Right lobe of liver (tissue), 4 donors: ENCODE measurements around the gene RNFT1.
"Not testable (repeated sequence)": the region's sequence is repeated elsewhere in the genome, so short reads cannot be mapped to it uniquely, and the experiment has no call there.

Experiments used
- CTCF ChIP-seq, 4 donors: fragments of 200-600 bp in 3 of 4; fragments of 450-650 bp in 1 of 4; IDR thresholded peaks; one replicate each; pipeline versions ENCODE4 v1.5.1 to v1.8.0; 2016 to 2022; ENCODE audit warnings: antibody characterized with exemption in 4 of 4, mild to moderate bottlenecking in 2 of 4
- POLR2A ChIP-seq: fragments of 450-650 bp; IDR thresholded peaks from one replicate; pipeline ENCODE4 v1.6.1; 2017; ENCODE audit warnings: antibody characterized with exemption, mild to moderate bottlenecking
- donor health status: DM: no; HTN: no; CAD: no.
- donor health status: DM: no; HTN: no; CAD: no.
- donor health status: DM: no; HTN: yes; CAD: no.

GRCh38 chr17:59920637-59921036 lies 43.9 kb downstream of the RNFT1 start:
- TF ChIP-seq CTCF (IDR thresholded peaks at IDR 0.05); POLR2A: not testable (repeated sequence)
